ENCODE results near the gene TECRL.

TECRL gene

DNA sequence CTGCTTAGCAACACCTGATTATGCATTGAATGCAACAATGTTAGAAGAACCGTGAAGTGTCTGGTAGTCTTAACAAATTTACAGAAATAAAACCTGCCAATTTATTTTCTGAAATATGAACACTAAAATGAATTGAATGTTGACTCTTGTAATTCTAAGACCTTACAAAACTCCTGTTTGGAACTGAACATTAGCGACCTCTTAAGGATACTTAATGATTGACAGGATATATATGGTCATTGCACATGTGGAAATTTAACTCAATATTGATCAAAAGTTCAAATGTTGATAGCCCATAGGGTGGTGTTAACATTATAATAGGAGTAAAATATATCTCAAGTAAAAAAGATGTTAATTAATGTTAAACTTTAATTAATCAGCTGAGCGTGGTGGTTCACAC lies 79.1 kb downstream of the TECRL start:
- DNase-seq (ENCODE audit: low read depth, low spot score), result no peak

DNA sequence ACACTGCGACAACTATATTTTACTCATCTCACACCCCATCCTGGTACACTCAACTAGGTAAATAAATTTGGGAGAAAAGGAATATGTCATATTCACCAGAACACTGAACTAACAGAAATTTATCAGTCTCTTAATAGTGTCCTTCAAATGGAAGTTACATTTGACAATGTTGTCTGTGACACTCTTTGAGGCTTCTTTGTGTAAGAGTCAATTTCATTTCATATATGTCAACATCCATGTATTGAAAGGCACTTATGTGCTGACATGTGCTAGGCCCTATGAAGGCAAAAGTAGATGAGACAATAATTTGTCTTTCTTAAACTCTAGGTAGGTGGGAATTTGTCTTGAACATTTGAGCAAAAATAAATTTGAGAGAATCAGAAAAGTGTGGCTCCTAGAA lies 82.0 kb downstream of the TECRL start:
- no peak for DNase-seq (ENCODE audit: low read depth, low spot score)

DNA sequence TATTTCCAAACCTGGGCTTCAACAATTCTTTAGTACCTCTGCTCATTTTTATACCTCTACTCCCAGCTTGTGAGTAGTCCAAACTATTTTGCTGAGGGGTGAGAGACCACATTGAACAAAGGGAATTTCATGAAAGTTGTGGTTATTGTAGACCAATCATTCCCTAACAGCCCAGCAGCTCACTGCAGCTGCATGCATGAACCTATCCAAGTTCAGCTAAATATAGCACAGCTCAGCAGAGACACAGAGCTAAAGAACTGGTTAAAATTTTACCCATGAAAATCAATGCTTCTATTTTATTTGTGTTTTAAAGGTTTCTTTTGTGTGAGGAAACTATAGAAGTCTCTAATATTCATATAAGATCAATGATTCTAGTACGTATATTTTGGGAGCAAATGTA lies 82.7 kb downstream of the TECRL start:
- no peak for DNase-seq (ENCODE audit: low read depth, low spot score)

DNA sequence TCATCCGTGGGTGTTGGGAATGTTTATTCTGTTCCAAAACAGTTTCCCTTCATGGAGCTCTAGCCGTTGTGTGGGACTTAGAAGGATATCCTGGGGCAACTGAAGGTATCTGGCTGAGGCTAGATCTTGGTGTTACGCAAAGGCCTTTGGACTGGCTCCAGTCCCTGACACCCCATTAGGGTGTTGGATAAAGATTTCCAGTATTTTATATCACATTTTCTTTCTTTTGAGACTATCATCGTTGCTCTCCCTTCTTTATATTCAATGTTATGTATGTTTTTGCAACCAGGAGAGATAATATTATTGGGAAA lies 103.0 kb downstream of the TECRL start:
- DNase-seq (ENCODE audit: low read depth, low spot score), result no peak

DNA sequence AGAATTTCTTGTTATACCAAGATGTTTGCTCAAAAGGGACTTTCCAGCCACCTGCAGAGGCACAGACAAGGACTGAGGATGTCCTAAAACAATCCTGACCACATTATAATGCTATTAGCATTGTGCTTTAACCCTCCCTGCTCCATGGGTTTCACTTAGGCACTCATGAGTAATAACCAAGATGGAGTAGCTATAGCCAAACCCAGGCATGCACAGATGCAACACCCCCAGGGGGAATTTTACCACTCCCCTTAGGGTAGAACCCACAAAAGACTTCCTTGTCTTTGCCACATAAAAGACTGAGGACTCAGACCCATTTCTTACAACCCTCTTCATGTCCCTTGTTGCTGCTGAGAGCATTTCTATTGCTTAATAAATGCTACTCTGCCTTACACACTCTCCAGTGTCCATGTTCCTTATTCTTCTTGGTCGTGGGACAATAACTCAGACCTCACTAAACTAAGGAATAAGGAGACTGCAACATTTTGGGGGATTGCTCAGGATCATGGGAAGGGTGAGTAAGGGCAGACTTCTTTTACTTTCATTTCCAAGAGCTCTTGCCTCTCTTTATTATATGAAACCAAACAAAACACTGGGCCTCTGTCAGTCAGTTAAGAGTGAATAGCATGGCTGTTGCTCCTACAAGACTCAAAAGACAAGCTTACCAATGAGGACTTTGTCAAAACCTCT lies 103.5 kb downstream of the TECRL start:
- DNase-seq (ENCODE audit: low read depth, low spot score), result no peak

DNA sequence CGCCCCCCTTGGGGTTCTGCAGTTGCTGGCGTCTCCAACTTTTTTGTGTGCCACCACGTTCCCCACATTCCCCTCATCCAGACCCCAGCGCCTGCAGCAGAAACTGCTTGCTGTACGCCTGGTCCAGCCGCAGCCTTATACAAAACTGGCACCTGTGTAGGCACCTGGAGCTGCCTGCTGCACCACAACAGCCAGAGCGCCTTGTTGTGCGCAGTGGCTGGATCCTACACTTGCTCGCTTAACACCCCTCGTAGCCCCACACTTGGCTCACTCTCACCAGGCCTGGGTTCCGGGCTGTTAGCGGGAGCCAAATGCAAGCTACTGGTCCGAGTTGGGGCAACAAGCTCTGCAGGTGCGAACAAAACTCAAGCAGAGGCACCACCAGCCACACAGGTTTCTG lies 136.8 kb downstream of the TECRL start:
- DNase-seq (ENCODE audit: low read depth, low spot score), result no peak

DNA sequence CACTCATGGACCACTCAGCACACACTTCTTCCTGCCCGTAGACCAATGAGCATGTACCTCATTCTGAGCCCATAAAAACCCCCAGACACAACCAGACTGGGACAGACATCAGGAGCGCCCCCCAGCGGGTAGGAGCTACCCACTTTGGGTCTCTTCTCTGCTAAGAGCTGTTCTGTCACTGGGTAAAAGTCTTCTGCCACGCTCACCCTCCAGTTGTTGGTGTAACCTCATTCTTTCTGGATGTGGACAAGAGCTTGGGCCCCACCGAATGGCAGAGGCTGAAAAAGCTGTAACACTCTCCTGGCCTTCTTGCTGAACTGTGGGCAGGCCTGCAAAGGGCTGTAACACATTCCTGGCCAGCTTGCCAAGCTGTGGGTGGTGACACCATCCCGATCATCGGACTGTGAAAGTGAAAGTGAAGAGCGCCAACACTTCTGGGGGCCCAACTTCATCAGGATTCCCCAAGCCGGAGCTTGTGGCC lies 137.6 kb downstream of the TECRL start:
- DNase-seq (ENCODE audit: low read depth, low spot score), result no peak

DNA sequence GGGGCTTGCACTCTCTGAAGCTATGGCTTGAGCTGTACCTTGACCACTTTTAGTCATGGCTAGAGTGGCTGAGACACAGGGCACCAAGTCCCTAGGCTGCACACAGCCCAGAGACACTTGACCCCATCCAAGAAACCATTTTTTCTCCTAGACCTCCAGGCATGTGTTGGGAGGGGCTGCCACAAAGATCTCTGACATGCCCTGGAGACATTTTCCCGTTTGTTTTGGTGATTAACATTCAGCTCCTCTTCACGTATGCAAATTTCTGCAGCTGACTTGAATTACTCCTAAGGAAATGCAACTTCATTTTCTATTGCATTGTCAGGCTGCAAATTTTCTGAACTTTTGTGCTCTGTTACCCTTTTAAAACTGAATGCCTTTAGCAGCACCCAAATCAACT lies 142.6 kb downstream of the TECRL start:
- no peak for DNase-seq (ENCODE audit: low read depth, low spot score)

DNA sequence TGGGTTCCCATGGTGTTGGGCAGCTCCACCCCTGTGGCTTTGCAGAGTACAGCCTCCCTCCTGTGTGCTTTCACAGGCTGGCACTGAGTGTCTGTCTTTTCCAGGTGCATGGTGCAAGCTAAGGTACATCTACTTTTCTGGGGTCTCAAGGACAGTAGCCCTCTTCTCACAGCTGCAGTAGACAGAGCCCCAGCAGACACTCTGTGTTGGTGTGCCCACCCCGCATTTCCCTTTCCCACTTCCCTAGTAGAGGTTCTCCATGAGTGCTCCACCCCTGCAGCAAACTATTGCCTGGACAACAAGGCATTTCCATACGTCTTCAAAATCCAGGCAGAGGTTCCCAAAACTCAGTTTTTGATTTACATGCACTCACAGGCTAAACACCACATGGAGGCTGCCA lies 143.0 kb downstream of the TECRL start:
- DNase-seq (ENCODE audit: low read depth, low spot score), result no peak

DNA sequence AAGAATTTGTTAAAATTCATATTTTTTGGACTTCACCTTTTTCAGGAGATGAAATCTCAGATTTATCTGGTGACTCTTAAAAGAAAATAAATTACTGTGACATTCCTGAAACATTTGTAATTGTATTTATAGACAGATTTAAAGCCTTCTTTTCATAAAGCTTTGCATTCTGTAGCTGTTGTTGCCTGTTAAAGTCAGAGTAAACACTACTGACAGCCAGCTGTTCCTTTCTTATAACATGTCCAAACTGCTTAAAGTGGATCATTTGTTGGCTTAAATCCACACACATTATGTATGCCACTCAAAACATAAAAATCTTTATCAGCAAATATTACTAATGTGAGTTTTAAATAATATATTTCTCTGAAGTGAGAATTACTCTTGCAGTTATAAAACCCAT lies 157.5 kb downstream of the TECRL start:
- no peak for DNase-seq (ENCODE audit: low read depth, low spot score)

DNA sequence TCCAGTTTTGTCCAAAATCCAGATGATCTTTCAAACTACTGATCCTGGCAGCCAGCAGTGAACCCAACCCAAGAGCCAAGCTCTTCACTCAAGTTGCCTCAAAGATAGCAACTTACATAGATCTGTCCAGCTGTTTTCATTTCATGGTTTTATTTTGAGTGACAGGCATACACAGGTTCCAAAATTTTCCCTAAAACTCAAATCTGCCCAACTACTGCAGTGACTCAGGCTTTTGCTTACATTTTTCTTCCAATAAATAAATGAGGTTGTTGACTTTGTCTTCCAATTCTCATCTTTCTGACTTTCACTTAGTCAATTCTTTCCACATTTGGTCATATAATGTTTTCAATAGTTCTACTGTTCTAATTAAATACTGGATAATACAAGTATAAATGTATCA lies 158.8 kb downstream of the TECRL start:
- DNase-seq (ENCODE audit: low read depth, low spot score), result no peak

DNA sequence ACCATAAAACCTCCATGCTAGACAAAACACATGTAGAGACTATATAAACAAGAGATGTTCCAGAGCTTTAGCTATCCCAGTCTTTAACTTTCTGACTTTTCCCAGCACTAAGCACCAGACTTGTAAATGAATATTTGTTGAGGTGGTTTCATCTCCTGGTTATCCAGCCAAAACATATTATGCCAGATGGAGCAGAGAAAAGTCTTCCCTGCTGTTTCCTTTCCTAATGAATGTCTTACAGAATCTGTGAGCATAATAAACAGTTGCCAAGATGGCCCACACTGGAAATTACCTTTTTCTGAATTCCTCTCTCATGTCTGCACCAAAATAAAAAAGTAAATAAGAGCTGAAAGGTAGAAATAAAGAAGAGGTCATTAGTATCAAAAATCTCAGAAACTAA lies 159.2 kb downstream of the TECRL start:
- no peak for DNase-seq (ENCODE audit: low read depth, low spot score)

DNA sequence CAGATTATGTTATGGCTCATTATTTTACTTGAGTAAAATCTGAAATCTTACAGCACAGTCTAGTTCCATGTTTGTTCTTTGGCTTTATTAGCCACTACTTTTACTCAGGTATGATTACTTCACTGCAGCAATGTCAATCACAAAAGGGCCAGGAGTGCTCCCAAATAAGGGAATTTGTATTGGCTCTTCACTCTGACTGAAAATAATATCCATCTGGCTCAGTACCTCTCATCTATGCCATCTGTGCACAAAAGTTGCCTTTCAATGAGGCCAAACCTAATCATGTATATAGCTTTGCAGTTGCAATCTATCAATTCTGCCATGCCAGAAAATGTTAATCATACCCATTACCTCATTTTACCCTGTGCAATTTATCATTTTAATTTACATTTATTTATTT lies 161.1 kb downstream of the TECRL start:
- DNase-seq (ENCODE audit: low read depth, low spot score), result no peak

DNA sequence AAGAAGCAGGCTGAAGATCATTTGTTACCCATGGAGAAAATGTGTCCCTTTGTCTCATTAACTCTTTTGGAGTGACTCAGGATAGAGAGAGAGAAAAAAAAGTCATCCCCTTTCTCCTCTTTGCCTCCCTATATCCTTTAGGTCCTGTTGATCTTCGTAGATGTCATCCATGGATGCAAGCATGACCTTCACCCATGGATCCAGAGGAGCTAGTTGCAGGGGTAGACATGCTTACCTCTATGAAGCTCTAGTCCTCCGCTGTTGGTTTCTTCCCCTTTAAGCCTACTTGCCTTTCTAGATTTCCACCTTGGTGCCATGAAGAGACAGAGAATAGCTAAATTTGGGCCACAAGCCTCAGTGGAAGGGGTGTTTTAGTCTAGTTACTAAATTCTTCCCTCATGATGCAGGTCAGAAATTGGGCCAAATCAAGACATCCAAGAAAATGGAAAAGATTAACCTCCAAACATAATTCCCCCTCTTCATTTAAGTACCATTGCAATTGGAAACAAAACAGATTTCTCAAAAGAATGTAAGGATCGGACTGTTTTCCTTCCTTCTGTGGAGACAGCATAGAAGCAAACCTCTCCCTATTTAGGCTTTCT lies 178.4 kb downstream of the TECRL start:
- DNase-seq (ENCODE audit: low read depth, low spot score), result no peak
